ENCODE results near the gene THSD7A. TPM values are rescaled to one million over a fixed set of nuclear protein-coding genes. Genes with fewer than 3 reads are reported as not detected.

The THSD7A gene
- total and polyA plus RNA-seq, 4 donors, result 0.15 to 2.7 (median 1.9) TPM

DNA sequence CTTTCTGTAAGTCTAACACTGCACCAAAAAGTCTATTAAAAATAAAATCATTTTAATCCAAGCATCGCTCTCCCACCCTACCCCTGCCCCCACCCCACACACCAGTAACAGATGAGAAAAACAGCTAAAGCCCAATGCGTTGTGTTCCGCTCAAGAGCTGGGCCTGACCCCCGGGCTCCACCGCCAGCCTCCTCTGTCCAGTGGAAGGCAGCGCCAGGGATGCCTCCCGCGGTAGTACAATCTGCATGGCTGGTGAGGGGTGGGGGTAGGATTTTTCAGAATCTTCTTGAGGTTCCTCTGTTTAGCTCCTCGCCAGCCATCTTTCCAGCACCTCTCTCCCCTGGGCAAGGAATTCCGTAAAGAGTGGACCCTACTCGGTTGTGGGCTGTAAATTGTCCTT lies 12.1 kb downstream of the THSD7A start (continued):
- TF ChIP-seq EGR1 (IDR thresholded peaks at IDR 0.05; ENCODE audit: low read depth in 2 of 2) (no peak), SP1 (IDR thresholded peaks at IDR 0.05) (no peak), NR2F2 (IDR thresholded peaks at IDR 0.05) (no peak), JUND (IDR thresholded peaks at IDR 0.05) (no peak), RAD21 (IDR thresholded peaks at IDR 0.05) (no peak), TAF1 (conservative IDR thresholded peaks at IDR 0.05) (no peak), GABPA (IDR thresholded peaks at IDR 0.05 in 1 of 2, conservative IDR thresholded peaks at IDR 0.05 in 1 of 2) (no peak), ATF3 (IDR thresholded peaks at IDR 0.05) (no peak), FOXA2 (IDR thresholded peaks at IDR 0.05) (no peak)
- TF ChIP-seq, protein P1, sequence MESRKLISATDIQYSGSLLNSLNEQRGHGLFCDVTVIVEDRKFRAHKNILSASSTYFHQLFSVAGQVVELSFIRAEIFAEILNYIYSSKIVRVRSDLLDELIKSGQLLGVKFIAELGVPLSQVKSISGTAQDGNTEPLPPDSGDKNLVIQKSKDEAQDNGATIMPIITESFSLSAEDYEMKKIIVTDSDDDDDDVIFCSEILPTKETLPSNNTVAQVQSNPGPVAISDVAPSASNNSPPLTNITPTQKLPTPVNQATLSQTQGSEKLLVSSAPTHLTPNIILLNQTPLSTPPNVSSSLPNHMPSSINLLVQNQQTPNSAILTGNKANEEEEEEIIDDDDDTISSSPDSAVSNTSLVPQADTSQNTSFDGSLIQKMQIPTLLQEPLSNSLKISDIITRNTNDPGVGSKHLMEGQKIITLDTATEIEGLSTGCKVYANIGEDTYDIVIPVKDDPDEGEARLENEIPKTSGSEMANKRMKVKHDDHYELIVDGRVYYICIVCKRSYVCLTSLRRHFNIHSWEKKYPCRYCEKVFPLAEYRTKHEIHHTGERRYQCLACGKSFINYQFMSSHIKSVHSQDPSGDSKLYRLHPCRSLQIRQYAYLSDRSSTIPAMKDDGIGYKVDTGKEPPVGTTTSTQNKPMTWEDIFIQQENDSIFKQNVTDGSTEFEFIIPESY (IDR thresholded peaks at IDR 0.05), result no peak

GRCh38 chr7:11819271-11819670 lies 12.7 kb downstream of the THSD7A start:
- Histone ChIP-seq H3K27ac (ENCODE audit: low read depth in 1 of 2, low read length in 2 of 2) (no peak overlapping the region), H3K9ac (ENCODE audit: low read depth in 1 of 2, low read length in 2 of 2) (no peak overlapping the region), H3K4me3 (ENCODE audit: low read depth in 1 of 3, low read length in 3 of 3) (no peak overlapping the region), H3K36me3 (ENCODE audit: control insufficient read depth in 4 of 4, insufficient read depth in 3 of 4, low read depth in 1 of 4, low read length in 3 of 4) (no peaks in the 10 kb centered on the region), H3K27me3 (ENCODE audit: control insufficient read depth in 4 of 4, insufficient read depth in 4 of 4, low read length in 3 of 4) (no peaks in the 10 kb centered on the region), H3K4me1 (ENCODE audit: control insufficient read depth in 4 of 4, insufficient read depth in 4 of 4, low read length in 3 of 4) (no peaks in the 10 kb centered on the region), H3K9me3 (ENCODE audit: control insufficient read depth in 4 of 4, low read length in 3 of 4) (no peaks in the 10 kb centered on the region)
- 93% methylated on average over 5 of the region's 5 CpGs for WGBS
- no peak for DNase-seq (ENCODE audit: low spot score)
- TF ChIP-seq REST (IDR thresholded peaks at IDR 0.05) (no peak), FOXA2 (IDR thresholded peaks at IDR 0.05) (no peak), SP1 (IDR thresholded peaks at IDR 0.05) (no peak), EGR1 (IDR thresholded peaks at IDR 0.05; ENCODE audit: low read depth in 2 of 2) (no peak)

- Histone ChIP-seq H3K27me3 (ENCODE audit: control insufficient read depth in 4 of 4, insufficient read depth in 4 of 4, low read length in 3 of 4) (no peaks in the 10 kb centered on the region), H3K9ac (ENCODE audit: low read depth in 1 of 2, low read length in 2 of 2) (no peak overlapping the region), H3K9me3 (ENCODE audit: control insufficient read depth in 4 of 4, low read length in 3 of 4) (no peaks in the 10 kb centered on the region), H3K27ac (ENCODE audit: low read depth in 1 of 2, low read length in 2 of 2) (no peak overlapping the region), H3K36me3 (ENCODE audit: control insufficient read depth in 4 of 4, insufficient read depth in 3 of 4, low read depth in 1 of 4, low read length in 3 of 4) (no peaks in the 10 kb centered on the region), H3K4me1 (ENCODE audit: control insufficient read depth in 4 of 4, insufficient read depth in 4 of 4, low read length in 3 of 4) (no peaks in the 10 kb centered on the region), H3K4me3 (ENCODE audit: low read depth in 1 of 3, low read length in 3 of 3) (no peak overlapping the region)
- WGBS, result 80% methylated on average over 4 of the region's 4 CpGs
- DNase-seq (ENCODE audit: low spot score), result no peak
- TF ChIP-seq TAF1 (conservative IDR thresholded peaks at IDR 0.05), result no peak
- TF ChIP-seq RXRA (IDR thresholded peaks at IDR 0.05), result no peak
- TF ChIP-seq, protein P1 (IDR thresholded peaks at IDR 0.05), result no peak
- no peak for TF ChIP-seq ATF3 (IDR thresholded peaks at IDR 0.05)
- TF ChIP-seq HNF4G (IDR thresholded peaks at IDR 0.05), result no peak
- TF ChIP-seq RAD21 (IDR thresholded peaks at IDR 0.05), result no peak
- no peak for TF ChIP-seq YY1 (IDR thresholded peaks at IDR 0.05)
These were observed 13.7 kb downstream of the THSD7A start for GRCh38 chr7:11818281-11818680.

Data from liver (tissue), 9 donors.